Activated naive CD8-positive, alpha-beta T cell (primary cell): ENCODE measurements around the gene PTPRN2.
"Not testable (repeated sequence)": the region's sequence is repeated elsewhere in the genome, so short reads cannot be mapped to it uniquely, and the experiment has no call there.

Source experiments
- H3K27ac Mint-ChIP-seq: one replicate; pipeline ENCODE4 v1.8.0; 2021; ENCODE audit warnings: mixed read lengths
- H3K27me3 Mint-ChIP-seq: one replicate; pipeline ENCODE4 v1.8.0; 2021; ENCODE audit warnings: mixed read lengths
- H3K36me3 Mint-ChIP-seq: one replicate; pipeline ENCODE4 v1.8.0; 2021; ENCODE audit warnings: mixed read lengths
- H3K4me1 Mint-ChIP-seq: one replicate; pipeline ENCODE4 v1.8.0; 2021; ENCODE audit warnings: low read depth, mixed read lengths
- H3K4me3 Mint-ChIP-seq: one replicate; pipeline ENCODE4 v1.8.0; 2021; ENCODE audit warnings: mild to moderate bottlenecking, mixed read lengths
- H3K9me3 Mint-ChIP-seq: one replicate; pipeline ENCODE4 v1.8.0; 2021; ENCODE audit warnings: low read depth, mixed read lengths

The PTPRN2 gene

DNA sequence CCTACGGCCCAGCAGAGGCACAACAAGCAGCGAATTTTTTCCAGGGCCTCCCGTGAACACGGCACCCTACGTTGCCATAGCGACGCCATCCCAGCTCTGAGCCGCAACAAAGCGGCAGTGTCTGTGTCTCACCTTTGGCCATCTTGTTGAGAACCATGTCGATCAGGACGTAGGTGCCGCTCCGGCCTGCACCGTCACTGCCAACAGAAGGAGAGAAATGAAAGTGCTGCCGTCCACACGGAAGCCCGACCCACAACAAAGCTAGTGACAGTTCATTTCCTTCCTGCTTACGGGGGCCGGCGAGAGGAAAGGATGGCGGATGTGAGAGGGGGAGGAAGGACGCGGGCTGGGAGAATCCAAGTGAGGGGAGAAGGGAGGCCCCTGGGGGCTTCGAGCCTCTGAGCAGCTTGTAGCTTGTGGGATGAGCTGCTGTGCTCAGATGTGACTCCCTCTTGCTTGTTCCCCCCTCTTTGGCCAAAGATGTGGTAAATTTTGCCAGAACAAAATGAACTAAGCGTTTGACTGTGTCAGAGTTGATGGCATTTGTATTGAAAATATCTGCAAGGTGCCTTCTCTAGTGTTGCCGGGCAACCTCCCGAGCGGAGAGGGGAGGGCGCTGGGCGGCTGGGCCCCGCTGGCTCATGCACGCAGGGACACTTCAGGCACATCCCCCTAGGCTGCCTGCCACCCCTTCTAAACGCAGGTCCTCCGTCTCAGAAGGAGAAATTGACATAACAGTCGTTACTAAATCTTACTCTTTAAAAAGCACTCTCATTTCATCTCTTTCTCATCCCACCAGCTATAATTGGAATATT lies 1018.6 kb downstream of the PTPRN2 start:
- H3K9me3 Mint-ChIP-seq, result no peaks in the 10 kb centered on the region
- H3K27ac Mint-ChIP-seq, result peak overlapping the region; percentile 22
- peak overlapping the region; percentile 91 for H3K4me3 Mint-ChIP-seq
- peaks cover 30% of the 10 kb centered on the region for H3K4me1 Mint-ChIP-seq
- H3K27me3 Mint-ChIP-seq, result no peaks in the 10 kb centered on the region
- H3K36me3 Mint-ChIP-seq, result no peaks in the 10 kb centered on the region

DNA sequence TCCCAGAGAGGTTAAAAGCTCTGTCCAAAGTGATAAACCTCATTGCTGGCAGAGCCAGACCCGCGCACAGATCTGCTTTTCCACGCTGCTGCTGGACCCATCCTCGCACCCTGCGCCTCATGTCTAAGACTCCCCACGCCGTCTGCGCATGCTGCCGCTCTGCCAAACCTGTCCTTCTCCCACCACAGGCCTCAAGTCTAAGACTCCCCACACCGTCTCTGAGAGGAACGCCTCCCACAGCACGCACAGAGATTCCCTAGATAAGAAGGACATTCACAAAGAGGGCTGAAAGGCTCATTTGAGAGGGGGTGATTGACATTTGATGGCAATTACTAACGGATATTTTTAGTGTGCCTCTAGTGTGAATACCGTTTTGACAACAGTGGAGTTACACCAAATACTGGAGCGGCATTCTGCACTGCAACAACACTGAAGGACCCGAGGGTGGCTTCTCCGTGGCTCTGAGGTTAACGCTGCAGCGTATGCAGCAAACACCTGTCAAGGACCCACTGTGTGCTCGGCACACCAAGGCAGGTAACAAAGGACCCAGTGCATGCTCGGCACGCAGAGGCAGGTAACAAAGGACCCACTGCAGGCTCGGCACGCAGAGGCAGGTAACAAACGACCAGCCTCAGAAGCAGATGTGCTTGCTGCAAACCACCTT lies 1019.4 kb downstream of the PTPRN2 start:
- Mint-ChIP-seq H3K27me3 (no peaks in the 10 kb centered on the region), H3K36me3 (no peaks in the 10 kb centered on the region), H3K4me3 (peak overlapping the region; percentile 91), H3K27ac (peak overlapping the region; percentile 7), H3K9me3 (no peaks in the 10 kb centered on the region), H3K4me1 (peaks cover 24% of the 10 kb centered on the region)

DNA sequence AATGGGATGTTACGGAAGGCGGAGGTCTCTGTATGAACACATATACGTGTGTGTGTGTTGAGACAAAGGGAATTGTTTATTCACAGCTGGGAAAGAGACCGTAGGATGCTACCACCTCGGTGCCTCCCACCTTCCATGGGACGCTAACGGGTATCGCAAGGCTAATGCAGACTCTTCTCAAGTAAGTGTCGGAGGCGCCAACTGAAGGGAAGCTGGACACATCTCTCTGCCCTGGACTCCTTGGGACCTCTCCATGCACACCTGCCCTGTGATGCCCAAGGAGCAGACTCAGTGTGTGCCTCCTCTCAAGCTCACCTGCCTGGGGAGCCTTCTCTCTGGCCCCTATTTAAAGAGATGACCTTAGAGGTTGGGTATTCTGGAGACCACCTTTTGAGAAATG lies 1020.0 kb downstream of the PTPRN2 start:
- Mint-ChIP-seq H3K9me3 (no peaks in the 10 kb centered on the region), H3K27ac (no peak overlapping the region), H3K36me3 (no peaks in the 10 kb centered on the region), H3K4me1 (peaks cover 24% of the 10 kb centered on the region), H3K27me3 (no peaks in the 10 kb centered on the region), H3K4me3 (peak overlapping the region; percentile 91)

DNA sequence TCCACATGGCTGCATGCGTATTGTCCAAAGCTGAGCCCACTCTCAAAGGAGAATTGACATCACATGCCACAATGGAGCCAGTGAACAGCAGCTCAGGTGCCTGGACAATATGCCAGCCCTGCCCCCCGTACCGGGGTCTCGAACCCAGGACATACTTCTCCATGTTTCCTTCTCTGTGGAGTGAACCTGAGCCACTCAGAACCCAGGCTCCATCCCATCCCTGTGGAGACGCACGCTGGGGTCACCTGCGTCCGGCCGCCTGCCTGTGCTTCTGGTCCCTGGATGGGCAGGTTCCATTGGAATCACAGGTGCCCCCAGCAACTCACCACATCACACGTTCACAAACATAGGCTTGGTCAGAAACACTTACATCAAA lies 1021.0 kb downstream of the PTPRN2 start:
- Mint-ChIP-seq H3K9me3 (no peaks in the 10 kb centered on the region), H3K36me3 (no peaks in the 10 kb centered on the region), H3K4me3 (peak overlapping the region; percentile 8), H3K27ac (no peak overlapping the region), H3K27me3 (no peaks in the 10 kb centered on the region), H3K4me1 (peaks cover 24% of the 10 kb centered on the region)

DNA sequence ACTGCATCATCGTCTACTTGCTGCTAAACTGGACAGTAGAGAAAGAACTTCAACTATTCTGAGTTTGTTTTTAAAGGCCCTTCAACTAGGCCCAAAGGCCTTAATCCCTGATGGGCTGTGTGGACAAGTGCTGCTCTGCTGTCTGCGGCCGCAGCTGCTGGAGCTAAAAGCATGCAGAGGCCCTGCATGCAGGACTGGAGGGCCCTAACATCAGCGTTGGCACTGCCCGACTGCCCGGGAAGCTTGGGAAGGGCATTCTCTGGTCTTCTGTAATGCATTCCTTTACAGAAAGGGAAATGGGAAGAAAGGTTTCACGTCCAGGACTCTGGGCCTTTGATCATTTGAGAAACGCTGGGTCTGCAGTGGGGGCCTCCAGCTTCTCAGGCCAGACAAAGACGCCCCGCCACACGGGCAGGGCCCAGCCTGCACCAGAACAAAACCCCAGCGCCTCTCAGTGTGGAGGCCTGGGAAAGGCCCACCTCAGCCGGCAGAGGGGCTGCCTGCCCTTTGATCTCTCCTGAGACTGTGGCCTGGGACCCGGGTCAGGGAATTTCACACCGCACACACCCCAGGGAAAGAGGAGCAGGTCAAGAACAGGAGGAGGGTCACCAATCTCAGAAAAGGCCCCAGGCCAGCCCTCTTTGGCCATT lies 1021.5 kb downstream of the PTPRN2 start:
- H3K4me1 Mint-ChIP-seq, result peaks cover 24% of the 10 kb centered on the region
- H3K36me3 Mint-ChIP-seq, result no peaks in the 10 kb centered on the region
- H3K9me3 Mint-ChIP-seq, result no peaks in the 10 kb centered on the region
- H3K27me3 Mint-ChIP-seq, result no peaks in the 10 kb centered on the region
- no peak overlapping the region for H3K4me3 Mint-ChIP-seq
- H3K27ac Mint-ChIP-seq, result no peak overlapping the region

DNA sequence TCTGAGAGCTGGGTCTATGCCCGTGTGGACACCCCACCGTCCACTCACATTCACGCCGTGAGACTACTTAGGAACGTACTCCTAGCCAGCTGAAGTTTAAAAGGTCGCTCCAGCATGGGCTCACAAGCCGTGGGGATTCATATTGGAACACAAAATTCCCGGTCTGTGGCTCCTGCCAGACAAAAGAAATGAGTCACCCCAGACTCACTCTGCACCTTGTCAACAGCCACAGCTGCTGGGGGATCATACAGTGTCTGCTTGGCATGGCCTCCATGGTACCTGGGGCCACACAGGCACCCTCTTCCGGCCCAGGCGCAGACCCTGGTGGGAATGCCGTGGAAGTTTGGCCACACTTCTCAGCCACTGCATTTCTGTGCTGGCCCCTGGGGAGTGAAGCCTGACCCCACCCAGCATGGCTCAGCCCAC lies 1022.4 kb downstream of the PTPRN2 start:
- Mint-ChIP-seq H3K4me1 (peaks cover 22% of the 10 kb centered on the region), H3K9me3 (no peaks in the 10 kb centered on the region), H3K27ac (no peak overlapping the region), H3K36me3 (no peaks in the 10 kb centered on the region), H3K27me3 (no peaks in the 10 kb centered on the region), H3K4me3 (no peak overlapping the region)

DNA sequence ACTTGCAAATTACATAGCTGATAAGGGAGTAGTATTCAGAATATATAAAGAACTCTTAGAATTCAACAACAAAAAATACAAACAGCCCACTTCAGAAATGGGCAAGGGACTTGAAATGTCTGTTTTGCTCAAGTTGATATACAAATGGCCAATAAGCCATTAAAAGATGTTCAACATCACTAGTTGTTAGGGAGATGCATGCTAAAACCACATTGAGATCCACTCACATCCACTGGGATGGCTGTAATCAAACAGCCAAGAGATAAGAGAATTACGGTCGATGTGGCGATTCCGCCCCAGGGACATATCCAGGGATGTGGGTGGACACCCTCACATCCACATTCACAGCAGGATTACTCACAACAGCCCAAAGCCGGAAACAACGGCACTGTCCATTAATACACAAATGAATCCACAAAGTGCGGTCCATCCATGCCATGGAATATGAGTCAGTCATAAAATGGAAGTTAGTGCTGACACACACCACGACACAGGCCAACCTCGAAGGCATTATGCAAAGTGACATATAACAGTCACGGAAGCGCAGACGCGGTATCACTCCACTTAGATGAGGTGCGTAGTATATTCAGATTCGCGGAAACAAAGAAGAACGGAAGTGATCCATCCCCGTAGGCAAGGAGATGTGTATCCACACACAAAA lies 1023.0 kb downstream of the PTPRN2 start:
- Mint-ChIP-seq H3K27ac (peak overlapping the region; percentile 59), H3K27me3 (no peaks in the 10 kb centered on the region), H3K9me3 (no peaks in the 10 kb centered on the region), H3K4me3 (no peak overlapping the region), H3K4me1 (peaks cover 19% of the 10 kb centered on the region), H3K36me3 (no peaks in the 10 kb centered on the region)

DNA sequence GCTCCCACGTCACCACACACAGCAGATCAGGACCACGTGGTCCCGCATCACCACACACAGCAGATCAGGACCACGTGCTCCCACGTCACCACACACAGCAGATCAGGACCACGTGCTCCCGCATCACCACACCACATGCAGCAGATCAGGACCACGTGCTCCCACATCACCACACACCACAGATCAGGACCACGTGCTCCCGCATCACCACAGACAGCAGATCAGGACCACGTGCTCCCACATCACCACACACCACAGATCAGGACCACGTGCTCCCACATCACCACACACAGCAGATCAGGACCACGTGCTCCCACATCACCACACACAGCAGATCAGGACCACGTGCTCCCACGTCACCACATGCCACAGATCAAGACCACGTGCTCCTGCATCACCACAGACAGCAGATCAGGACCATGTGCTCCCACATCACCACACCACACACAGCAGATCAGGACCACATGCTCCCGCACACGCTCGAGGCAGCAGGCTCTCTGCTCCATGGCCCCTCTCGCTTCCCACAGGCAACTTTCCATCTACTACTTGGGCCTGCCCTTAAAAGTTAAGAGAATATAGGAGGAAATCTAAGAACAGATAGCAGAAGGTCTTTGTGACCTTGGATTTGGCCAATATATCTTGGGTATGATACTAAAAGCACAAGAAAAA lies 1024.0 kb downstream of the PTPRN2 start:
- H3K27ac Mint-ChIP-seq, H3K36me3 Mint-ChIP-seq, H3K27me3 Mint-ChIP-seq, H3K4me1 Mint-ChIP-seq, H3K9me3 Mint-ChIP-seq, H3K4me3 Mint-ChIP-seq: not testable (repeated sequence)

DNA sequence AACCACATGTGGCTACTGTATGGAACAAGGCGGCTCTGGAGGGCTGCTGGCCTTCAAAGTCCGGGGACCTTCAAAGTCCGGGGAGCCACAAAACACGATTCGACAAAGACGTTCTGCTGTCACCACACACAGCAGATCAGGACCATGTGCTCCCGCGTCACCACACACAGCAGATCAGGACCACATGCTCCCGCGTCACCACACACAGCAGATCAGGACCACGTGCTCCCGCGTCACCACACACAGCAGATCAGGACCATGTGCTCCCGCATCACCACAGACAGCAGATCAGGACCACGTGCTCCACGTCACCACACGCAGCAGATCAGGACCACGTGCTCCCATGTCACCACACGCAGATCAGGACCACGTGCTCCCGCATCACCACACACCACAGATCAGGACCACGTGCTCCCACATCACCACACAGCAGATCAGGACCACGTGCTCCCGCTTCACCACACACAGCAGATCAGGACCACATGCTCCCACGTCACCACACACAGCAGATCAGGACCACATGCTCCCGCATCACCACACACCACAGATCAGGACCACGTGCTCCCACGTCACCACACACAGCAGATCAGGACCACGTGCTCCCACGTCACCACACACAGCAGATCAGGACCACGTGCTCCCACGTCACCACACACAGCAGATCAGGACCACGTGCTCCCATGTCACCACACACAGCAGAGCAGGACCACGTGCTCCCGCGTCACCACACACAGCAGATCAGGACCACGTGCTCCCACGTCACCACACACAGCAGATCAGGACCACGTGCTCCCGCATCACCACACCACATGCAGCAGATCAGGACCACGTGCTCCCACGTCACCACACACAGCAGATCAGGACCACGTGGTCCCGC lies 1024.9 kb downstream of the PTPRN2 start:
- not testable (repeated sequence) for H3K27me3 Mint-ChIP-seq, H3K4me1 Mint-ChIP-seq, H3K9me3 Mint-ChIP-seq, H3K4me3 Mint-ChIP-seq, H3K27ac Mint-ChIP-seq, H3K36me3 Mint-ChIP-seq

DNA sequence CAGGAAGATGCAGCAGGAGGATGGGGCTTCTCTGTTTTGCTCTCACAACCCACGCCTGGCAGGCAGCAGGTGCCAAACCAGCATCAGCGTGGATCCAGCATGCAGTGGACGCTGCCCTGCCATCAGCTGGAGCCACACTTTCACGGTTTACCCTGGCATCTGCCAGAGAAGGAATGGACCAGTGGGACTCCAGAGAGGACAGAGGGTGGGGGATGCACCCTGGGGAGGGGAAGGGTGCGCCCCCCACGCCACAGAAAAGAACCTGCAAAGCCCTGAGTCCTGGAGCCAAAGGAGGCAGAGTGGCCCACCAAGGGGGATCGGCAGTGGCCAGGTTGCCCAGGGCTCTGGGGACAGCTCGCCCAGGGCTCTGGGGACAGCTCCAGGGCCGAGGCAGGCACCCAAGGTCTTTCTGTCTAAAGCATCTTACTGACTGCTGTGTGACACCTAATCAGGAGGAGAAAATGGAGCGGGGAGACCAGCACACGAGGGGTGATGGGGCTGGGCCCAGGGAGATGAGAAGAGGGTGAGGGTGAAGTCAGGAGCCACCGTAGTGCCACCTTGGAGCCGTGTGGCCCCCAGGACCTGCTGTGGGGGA lies 1025.7 kb downstream of the PTPRN2 start:
- H3K36me3 Mint-ChIP-seq, result no peaks in the 10 kb centered on the region
- H3K27ac Mint-ChIP-seq, result no peak overlapping the region
- H3K27me3 Mint-ChIP-seq, result no peaks in the 10 kb centered on the region
- no peaks in the 10 kb centered on the region for H3K4me1 Mint-ChIP-seq
- no peaks in the 10 kb centered on the region for H3K9me3 Mint-ChIP-seq
- no peak overlapping the region for H3K4me3 Mint-ChIP-seq

DNA sequence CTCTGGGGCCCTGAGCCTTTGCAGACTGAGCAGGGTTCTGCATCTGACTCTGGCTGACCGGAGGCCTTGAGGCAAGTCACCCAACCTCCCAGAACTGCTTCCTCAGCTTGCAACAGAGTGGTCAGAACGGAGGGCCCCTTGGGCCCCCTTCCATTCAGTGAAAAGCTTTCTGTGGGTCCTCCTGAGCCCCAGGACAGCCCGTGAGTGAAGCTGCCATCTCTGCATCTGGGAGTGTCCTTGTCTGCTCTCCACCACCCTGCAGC lies 1026.2 kb downstream of the PTPRN2 start:
- Mint-ChIP-seq H3K4me3 (no peak overlapping the region), H3K4me1 (no peaks in the 10 kb centered on the region), H3K27ac (no peak overlapping the region), H3K27me3 (no peaks in the 10 kb centered on the region), H3K36me3 (no peaks in the 10 kb centered on the region), H3K9me3 (no peaks in the 10 kb centered on the region)

DNA sequence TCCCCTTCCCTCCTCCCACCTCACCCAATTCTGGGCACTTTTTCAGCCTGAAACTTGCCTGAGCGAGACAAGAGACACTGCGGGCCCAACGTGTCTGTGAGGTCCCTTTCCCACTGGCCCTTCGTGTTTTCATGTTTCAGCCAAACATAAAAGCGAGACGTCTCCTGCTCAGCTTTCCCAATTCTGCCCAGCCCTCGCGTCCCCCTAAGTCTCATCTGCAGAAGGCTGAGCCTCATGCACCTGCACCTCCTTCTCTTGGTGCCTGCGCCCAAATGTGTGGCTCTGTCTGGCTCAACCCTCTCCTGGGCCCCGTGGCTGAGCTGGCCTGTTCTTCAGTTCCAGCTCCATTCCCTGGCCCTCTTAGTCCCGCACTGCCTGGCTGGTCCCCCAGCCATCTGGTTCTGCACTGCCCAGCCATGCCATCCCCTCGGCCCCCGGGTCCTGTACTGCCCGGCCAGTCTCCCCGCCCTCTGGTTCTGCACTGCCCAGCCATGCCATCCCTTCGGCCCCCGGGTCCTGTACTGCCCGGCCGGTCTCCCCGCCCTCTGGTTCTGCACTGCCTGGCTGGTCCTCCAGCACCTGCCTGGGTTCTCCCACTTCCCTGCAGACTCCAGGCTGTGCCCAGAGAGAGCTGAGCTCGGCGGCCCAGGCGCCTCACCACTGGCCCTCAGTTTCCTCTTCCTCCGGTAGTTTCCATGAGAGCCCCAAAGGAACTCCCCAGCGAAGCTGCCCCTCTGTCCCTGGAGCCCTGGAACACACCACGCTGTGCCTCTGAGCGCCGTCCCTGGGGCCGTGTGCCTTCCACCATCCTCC lies 1026.7 kb downstream of the PTPRN2 start:
- Mint-ChIP-seq H3K9me3 (no peaks in the 10 kb centered on the region), H3K36me3 (no peaks in the 10 kb centered on the region), H3K4me1 (no peaks in the 10 kb centered on the region), H3K27ac (no peak overlapping the region), H3K27me3 (no peaks in the 10 kb centered on the region), H3K4me3 (no peak overlapping the region)

DNA sequence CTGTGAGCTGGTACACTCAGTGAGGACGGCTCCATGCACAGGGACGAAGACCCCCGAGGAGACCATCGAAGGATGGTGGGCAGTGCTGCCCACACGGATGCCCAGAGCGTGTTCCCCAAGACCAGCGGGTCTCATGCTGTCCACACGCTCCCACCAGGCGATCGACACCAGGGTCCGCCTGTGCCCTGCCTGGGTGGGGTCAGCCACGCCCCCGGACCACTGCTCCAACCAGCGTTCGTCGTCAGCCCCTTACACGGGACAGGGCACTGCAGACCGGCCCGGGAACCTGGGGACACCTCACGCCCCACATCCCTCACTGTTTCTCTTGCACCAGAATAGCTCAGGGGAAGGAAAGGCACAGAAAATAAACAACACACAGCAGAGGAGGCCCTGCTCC lies 1027.4 kb downstream of the PTPRN2 start:
- no peak overlapping the region for H3K27ac Mint-ChIP-seq
- no peaks in the 10 kb centered on the region for H3K9me3 Mint-ChIP-seq
- no peaks in the 10 kb centered on the region for H3K36me3 Mint-ChIP-seq
- H3K4me1 Mint-ChIP-seq, result no peaks in the 10 kb centered on the region
- no peaks in the 10 kb centered on the region for H3K27me3 Mint-ChIP-seq
- H3K4me3 Mint-ChIP-seq, result no peak overlapping the region
